Measurements from ENCODE around the gene ROR1.

The ROR1 gene

DNA sequence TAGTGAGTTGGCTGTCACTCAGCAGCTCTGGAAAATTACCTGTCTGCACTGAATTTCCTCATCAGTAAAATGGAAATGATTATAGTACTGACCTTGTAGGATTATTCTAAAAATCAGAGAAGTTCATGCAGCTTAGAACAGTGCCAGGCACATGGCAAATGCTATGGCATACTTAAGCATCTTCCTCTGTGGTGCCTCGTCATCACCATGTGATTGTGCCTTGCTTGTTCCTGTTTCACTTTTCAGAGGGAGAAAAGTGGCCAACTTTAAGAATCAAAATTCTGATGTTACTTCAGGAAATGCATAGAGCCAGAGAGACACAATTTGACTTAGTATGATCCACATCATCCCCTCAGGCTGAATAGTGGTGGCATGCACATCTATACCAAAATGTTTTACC lies 203.6 kb downstream of the ROR1 start:
- no peak for ATAC-seq (ENCODE audit: low read depth)
- no peaks in the 10 kb centered on the region for H3K27me3 ChIP-seq (ENCODE audit: insufficient read depth, poor library complexity, severe bottlenecking)
- no peak overlapping the region for H3K4me3 ChIP-seq (ENCODE audit: severe bottlenecking)
- TF ChIP-seq, protein P1, sequence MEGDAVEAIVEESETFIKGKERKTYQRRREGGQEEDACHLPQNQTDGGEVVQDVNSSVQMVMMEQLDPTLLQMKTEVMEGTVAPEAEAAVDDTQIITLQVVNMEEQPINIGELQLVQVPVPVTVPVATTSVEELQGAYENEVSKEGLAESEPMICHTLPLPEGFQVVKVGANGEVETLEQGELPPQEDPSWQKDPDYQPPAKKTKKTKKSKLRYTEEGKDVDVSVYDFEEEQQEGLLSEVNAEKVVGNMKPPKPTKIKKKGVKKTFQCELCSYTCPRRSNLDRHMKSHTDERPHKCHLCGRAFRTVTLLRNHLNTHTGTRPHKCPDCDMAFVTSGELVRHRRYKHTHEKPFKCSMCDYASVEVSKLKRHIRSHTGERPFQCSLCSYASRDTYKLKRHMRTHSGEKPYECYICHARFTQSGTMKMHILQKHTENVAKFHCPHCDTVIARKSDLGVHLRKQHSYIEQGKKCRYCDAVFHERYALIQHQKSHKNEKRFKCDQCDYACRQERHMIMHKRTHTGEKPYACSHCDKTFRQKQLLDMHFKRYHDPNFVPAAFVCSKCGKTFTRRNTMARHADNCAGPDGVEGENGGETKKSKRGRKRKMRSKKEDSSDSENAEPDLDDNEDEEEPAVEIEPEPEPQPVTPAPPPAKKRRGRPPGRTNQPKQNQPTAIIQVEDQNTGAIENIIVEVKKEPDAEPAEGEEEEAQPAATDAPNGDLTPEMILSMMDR (IDR thresholded peaks at IDR 0.05; ENCODE audit: poor library complexity, severe bottlenecking) = no peak
- H3K9me3 ChIP-seq (ENCODE audit: severe bottlenecking) = no peaks in the 10 kb centered on the region
- H3K4me1 ChIP-seq (ENCODE audit: insufficient read depth, poor library complexity, severe bottlenecking) = no peaks in the 10 kb centered on the region
- H3K36me3 ChIP-seq (ENCODE audit: low read depth) = no peaks in the 10 kb centered on the region
- H3K27ac ChIP-seq (ENCODE audit: poor library complexity, severe bottlenecking) = no peak overlapping the region
- no peak for DNase-seq (ENCODE audit: low spot score)

DNA sequence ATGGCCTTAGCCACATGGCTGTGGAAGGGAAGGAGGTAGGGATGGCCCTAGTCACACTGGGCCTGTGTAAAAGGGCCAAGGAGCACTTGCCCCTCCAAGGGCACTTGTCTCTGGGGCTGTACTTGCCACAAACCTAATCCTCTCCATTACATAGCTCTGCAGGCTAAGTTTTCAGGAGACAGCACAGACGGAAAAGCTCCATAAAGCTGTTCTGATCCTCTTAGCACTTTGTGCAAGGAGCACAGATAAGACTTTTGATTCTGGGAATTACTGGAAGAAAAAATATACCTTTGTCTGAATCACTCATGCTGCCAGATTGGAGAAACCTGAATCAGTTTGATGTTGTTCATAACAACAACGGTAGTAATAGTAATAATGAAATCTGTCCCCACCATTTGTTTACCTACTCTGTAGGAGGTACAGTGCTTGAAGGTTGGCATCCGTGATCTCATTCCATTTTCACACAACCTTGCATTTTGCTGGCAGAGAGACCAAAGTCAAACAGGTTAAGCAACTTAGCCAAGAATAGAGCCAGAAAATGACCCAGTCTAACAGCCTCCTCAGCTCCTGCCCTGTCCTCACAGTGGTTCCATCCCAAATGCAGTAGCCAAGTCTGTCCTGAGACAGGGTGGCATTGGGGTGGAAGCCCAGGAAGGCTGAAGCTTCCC lies 207.1 kb downstream of the ROR1 start:
- no peaks in the 10 kb centered on the region for H3K9me3 ChIP-seq (ENCODE audit: severe bottlenecking)
- H3K4me3 ChIP-seq (ENCODE audit: severe bottlenecking) = no peak overlapping the region
- H3K27ac ChIP-seq (ENCODE audit: poor library complexity, severe bottlenecking) = no peak overlapping the region
- no peaks in the 10 kb centered on the region for H3K27me3 ChIP-seq (ENCODE audit: insufficient read depth, poor library complexity, severe bottlenecking)
- TF ChIP-seq, protein P1 (IDR thresholded peaks at IDR 0.05; ENCODE audit: poor library complexity, severe bottlenecking) = no peak
- DNase-seq (ENCODE audit: low spot score) (no peak), ATAC-seq (ENCODE audit: low read depth) (no peak)
- H3K4me1 ChIP-seq (ENCODE audit: insufficient read depth, poor library complexity, severe bottlenecking) = peaks cover 15% of the 10 kb centered on the region
- H3K36me3 ChIP-seq (ENCODE audit: low read depth) = no peaks in the 10 kb centered on the region

DNA sequence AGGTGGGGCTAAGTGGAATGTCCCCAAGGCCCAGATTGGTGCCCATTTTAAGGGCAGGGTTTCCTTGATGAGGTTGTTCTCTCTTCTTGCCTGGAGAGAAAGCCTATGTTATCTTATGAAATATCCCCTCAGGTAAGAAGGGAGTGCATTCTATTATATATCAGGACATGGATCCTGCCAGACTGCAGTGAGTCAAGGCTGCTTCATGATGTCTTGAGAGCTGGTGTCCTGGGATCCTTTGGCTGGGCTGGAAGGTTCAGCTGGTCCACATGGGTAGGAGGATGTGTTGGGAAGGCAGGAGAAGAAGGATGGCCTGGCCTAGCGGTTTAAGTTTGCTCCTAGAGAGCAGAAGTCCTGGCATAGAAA lies 207.6 kb downstream of the ROR1 start:
- ATAC-seq (ENCODE audit: low read depth) = peak; percentile 52; the same call in 1 of the 3 replicates
- no peak for DNase-seq (ENCODE audit: low spot score)
- Histone ChIP-seq H3K36me3 (ENCODE audit: low read depth) (no peaks in the 10 kb centered on the region), H3K4me1 (ENCODE audit: insufficient read depth, poor library complexity, severe bottlenecking) (peaks cover 15% of the 10 kb centered on the region), H3K4me3 (ENCODE audit: severe bottlenecking) (no peak overlapping the region), H3K27ac (ENCODE audit: poor library complexity, severe bottlenecking) (no peak overlapping the region), H3K27me3 (ENCODE audit: insufficient read depth, poor library complexity, severe bottlenecking) (no peaks in the 10 kb centered on the region), H3K9me3 (ENCODE audit: severe bottlenecking) (no peaks in the 10 kb centered on the region)
- TF ChIP-seq, protein P1 (IDR thresholded peaks at IDR 0.05; ENCODE audit: poor library complexity, severe bottlenecking) = no peak

DNA sequence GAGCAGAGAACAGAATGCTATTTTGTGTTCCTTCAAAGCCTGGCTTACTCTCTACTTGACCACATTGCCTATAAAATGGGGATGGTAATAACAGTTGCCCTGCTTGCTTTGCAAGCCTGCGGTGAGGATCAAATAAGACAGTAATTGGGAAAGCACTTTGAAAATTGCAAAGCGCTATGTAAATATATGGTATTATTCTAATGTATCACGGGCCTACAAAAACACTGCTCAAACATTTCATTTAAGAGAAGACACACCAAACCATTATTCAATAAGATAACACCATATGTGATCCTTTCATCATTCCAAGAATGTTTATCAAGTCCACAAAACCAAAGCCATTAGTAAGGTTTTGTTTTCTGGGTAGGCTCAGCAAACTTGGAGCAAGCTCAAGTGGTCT lies 208.4 kb downstream of the ROR1 start:
- no peaks in the 10 kb centered on the region for H3K36me3 ChIP-seq (ENCODE audit: low read depth)
- no peaks in the 10 kb centered on the region for H3K27me3 ChIP-seq (ENCODE audit: insufficient read depth, poor library complexity, severe bottlenecking)
- no peak overlapping the region for H3K4me3 ChIP-seq (ENCODE audit: severe bottlenecking)
- H3K4me1 ChIP-seq (ENCODE audit: insufficient read depth, poor library complexity, severe bottlenecking) = peaks cover 15% of the 10 kb centered on the region
- no peaks in the 10 kb centered on the region for H3K9me3 ChIP-seq (ENCODE audit: severe bottlenecking)
- no peak overlapping the region for H3K27ac ChIP-seq (ENCODE audit: poor library complexity, severe bottlenecking)
- DNase-seq (ENCODE audit: low spot score) (no peak), ATAC-seq (ENCODE audit: low read depth) (no peak)
- TF ChIP-seq, protein P1 (IDR thresholded peaks at IDR 0.05; ENCODE audit: poor library complexity, severe bottlenecking) = no peak

Data from RWPE2 (cell line).